ENCODE measurements around the gene TSPAN12. TPM values are rescaled to one million over a fixed set of nuclear protein-coding genes. Genes with fewer than 3 reads are reported as not detected.
A peak's percentile ranks its signal among the peaks of the same experiment; 100 is the strongest.

Gene TSPAN12
- total and polyA plus RNA-seq, 2 of the 8 experiments (the other 6 are each of a cell fraction or from before 2014, with no cell fraction given) = 6.1 to 17.9 TPM

GRCh38 chr7:120874722-120875121 lies 16.8 kb upstream of the TSPAN12 start:
- Histone ChIP-seq H3K79me1 (ENCODE audit: low read depth, low read length) (no peaks in the 10 kb centered on the region), H3K56ac (replicated peaks; ENCODE audit: insufficient read length, low read depth, low read length) (no peak overlapping the region), H2BK12ac (ENCODE audit: low read depth, low read length) (no peak overlapping the region), H2BK15ac (ENCODE audit: low read length) (no peak overlapping the region), H3K4ac (replicated peaks; ENCODE audit: insufficient read length, low read depth, low read length) (no peak overlapping the region), H3K36me3 (ENCODE audit: control insufficient read depth in 2 of 4, insufficient read depth in 4 of 4, low read length in 3 of 4) (no peaks in the 10 kb centered on the region), H3K4me1 (replicated peaks in 1 of 4; ENCODE audit: control insufficient read depth in 3 of 4, insufficient read depth in 4 of 4, low read length in 3 of 4) (peaks cover 0 to 6% (median 0%) of the 10 kb centered on the region in 4 experiments; a peak in 1 of 7 replicates), H3K23me2 (ENCODE audit: low read depth, low read length) (no peaks in the 10 kb centered on the region; the same call in 1 of the 2 replicates), H3K79me2 (ENCODE audit: control insufficient read depth in 1 of 2, insufficient read depth in 2 of 2, low read length in 2 of 2) (no peaks in the 10 kb centered on the region), H3K4me2 (ENCODE audit: insufficient read depth in 1 of 2, low read depth in 2 of 2, low read length in 2 of 2) (no peak overlapping the region), H4K20me1 (replicated peaks in 1 of 2; ENCODE audit: control insufficient read depth in 1 of 2, insufficient read depth in 2 of 2, low read length in 2 of 2) (no peaks in the 10 kb centered on the region), H4K8ac (ENCODE audit: extremely low read depth, insufficient read depth, low read length) (no peak overlapping the region), H3K27ac (ENCODE audit: low read depth, low read length) (no peak overlapping the region), H2AFZ (ENCODE audit: low read length) (peak overlapping the region; percentile 72; the same call in 1 of the 2 replicates), H3K27me3 (replicated peaks in 1 of 4; ENCODE audit: control insufficient read depth in 3 of 4, extremely low read depth in 1 of 4, insufficient read depth in 3 of 4, low read length in 3 of 4) (no peaks in the 10 kb centered on the region), H3K23ac (ENCODE audit: insufficient read length) (no peak overlapping the region), H2BK20ac (ENCODE audit: low read length) (no peak overlapping the region), H3K18ac (ENCODE audit: extremely low read depth, low read length) (no peak overlapping the region), H2BK120ac (replicated peaks; ENCODE audit: low read depth, low read length) (no peak overlapping the region), H4K5ac (ENCODE audit: insufficient read length, low read depth, low read length) (no peak overlapping the region), H4K91ac (replicated peaks; ENCODE audit: insufficient read length, low read length) (no peak overlapping the region), H3K9me3 (ENCODE audit: insufficient read depth in 2 of 2, low read depth in 1 of 2, low read length in 1 of 2) (no peaks in the 10 kb centered on the region), H3K14ac (ENCODE audit: insufficient read length) (no peak overlapping the region), H3K9ac (replicated peaks in 1 of 4; ENCODE audit: extremely low read depth in 1 of 4, low read depth in 3 of 4, low read length in 3 of 4) (no peak overlapping the region), H2AK5ac (ENCODE audit: low read depth, low read length) (no peak overlapping the region), H2BK5ac (ENCODE audit: low read depth, low read length) (no peak overlapping the region), H3K4me3 (ENCODE audit: extremely low read depth in 1 of 4, insufficient read depth in 2 of 4, low read depth in 3 of 4, low read length in 4 of 4) (no peak overlapping the region)
- DNase-seq (ENCODE audit: low read depth in 1 of 2, low spot score in 2 of 2) (no peak), FAIRE-seq (no peak)
- CTCF ChIA-PET (ENCODE audit: partially characterized antibody) = no interaction called here
- TF ChIP-seq MAFK (IDR thresholded peaks at IDR 0.05; ENCODE audit: low read depth, low read length) = no peak
- TF ChIP-seq CHD1 (IDR thresholded peaks at IDR 0.05; ENCODE audit: low read depth, low read length) = no peak
- TF ChIP-seq CBX8 (IDR thresholded peaks at IDR 0.05; ENCODE audit: borderline replicate concordance, low read depth, low read length) = no peak
- 91% methylated on average over 3 of the region's 3 CpGs; no CpG with 5 or more reads in 1 of the 2 experiments for WGBS, 2 experiments (ENCODE audit: extremely low coverage in 1 of 2, insufficient coverage in 1 of 2, insufficient read length in 1 of 2, insufficient replicate concordance in 2 of 2, low coverage in 1 of 2, low lambda C conversion rate in 2 of 2, missing lambda C conversion rate in 1 of 2)
- POLR2A ChIA-PET (ENCODE audit: partially characterized antibody) = no interaction called here

Data from H1 (cell line).